Uterus (tissue), 4 donors: ENCODE measurements around the gene ATP11A. TPM values are rescaled to one million over a fixed set of nuclear protein-coding genes. Genes with fewer than 3 reads are reported as not detected.

ENCODE experiments used
- DNase-seq, 2 donors: peaks; one replicate each; pipeline ENCODE4 v3.0.0-alpha.2; 2019 to 2020
- H3K27ac ChIP-seq, 2 donors: fragments of 200-600 bp; sonication (generic); 1 replicate in 1 of 2; 2 replicates in 1 of 2; pipeline ENCODE4 v1.5.1; 2016 to 2018
- H3K27me3 ChIP-seq, 2 donors: fragments of 200-600 bp; sonication (generic); one replicate each; pipeline ENCODE4 v1.5.1; 2018 to 2019; ENCODE audit warnings: control low read depth in 1 of 2
- H3K36me3 ChIP-seq, 2 donors: fragments of 200-600 bp; sonication (generic); one replicate each; pipeline ENCODE4 v1.5.1; 2019; ENCODE audit warnings: control low read depth in 1 of 2
- H3K4me1 ChIP-seq, 2 donors: fragments of 200-600 bp; sonication (generic); one replicate each; pipeline ENCODE4 v1.5.1; 2018 to 2019; ENCODE audit warnings: control low read depth in 1 of 2
- H3K4me3 ChIP-seq, 2 donors: fragments of 200-600 bp; sonication (generic); 1 replicate in 1 of 2; 2 replicates in 1 of 2; pipeline ENCODE4 v1.5.1; 2018 to 2019; ENCODE audit warnings: mild to moderate bottlenecking in 1 of 2
- H3K9me3 ChIP-seq, 2 donors: fragments of 200-600 bp; sonication (generic); one replicate each; pipeline ENCODE4 v1.5.1; 2019; ENCODE audit warnings: control low read depth in 1 of 2
- POLR2A ChIP-seq, 2 donors: fragments of 450-650 bp; IDR thresholded peaks; one replicate each; pipeline ENCODE4 v1.6.1; 2016; ENCODE audit warnings: antibody characterized with exemption in 2 of 2, mild to moderate bottlenecking in 1 of 2, moderate library complexity in 1 of 2
- intact Hi-C: fragments of 100-400 bp; cut with DNase I; formaldehyde crosslinking; loops from one replicate; pipeline ENCODE4 v1.15.1; 2023; ENCODE audit warnings: low total_unique reads
- total RNA-seq, 4 donors: library from RNA; depleted of rRNA in 3 of 4; stranded (reverse); fragments of >200 nt in 3 of 4; gene quantifications; one replicate each; pipeline versions ENCODE4 v1.1.0 to v1.2.4, GENCODE V29; 2014 to 2023
- TF ChIP-seq, protein P1 (sequence below), 4 experiments: fragments of 200-600 bp in 2 of 4; fragments of 450-650 bp in 2 of 4; sonication (generic) in 2 of 4; IDR thresholded peaks; one replicate each; pipeline ENCODE4 v1.5.1; 2016 to 2019; ENCODE audit warnings: antibody characterized with exemption in 4 of 4, mild to moderate bottlenecking in 2 of 4, moderate library complexity in 1 of 4
- donor health status: DM: yes; HTN: yes; CAD: no.

Gene ATP11A
- total RNA-seq, 4 donors from 2014 or later: 12.8 to 149 (median 22.8) TPM

DNA sequence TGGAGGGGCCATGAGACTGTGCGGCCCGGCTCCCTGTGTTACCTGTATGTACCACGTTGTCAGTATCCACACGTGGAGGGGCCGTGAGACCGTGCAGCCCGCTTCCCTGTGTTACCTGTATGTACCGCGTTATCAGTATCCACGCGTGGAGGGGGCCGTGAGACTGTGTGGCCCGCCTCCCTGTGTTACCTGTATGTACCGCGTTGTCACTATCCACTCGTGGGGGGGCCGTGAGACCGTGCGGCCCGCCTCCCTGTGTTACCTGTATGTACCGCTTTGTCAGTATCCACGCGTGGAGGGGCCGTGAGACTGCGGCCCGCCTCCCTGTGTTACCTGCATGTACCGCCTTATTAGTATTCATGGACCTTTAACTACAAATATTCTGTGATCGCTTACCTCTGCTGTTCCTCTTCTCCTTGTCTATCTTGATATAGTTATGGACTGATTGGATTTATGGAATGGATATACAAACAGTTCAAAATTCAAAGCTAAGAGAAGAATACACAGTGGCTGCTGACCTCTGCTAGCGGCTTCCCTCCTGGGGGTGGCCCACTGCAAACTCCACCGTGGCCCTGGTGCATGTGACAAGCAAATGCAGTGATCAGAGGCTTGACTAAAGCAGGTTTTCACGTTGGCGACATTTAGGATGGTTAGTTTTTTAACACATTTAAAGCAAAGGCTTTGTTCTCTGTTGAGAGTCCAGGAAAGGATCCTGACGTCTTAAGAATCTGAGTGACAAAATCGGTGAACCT, 38.7 kb downstream of the ATP11A start:
- no peak for DNase-seq
- H3K36me3 ChIP-seq: no peaks in the 10 kb centered on the region
- no peak overlapping the region for H3K27ac ChIP-seq
- no peaks in the 10 kb centered on the region for H3K9me3 ChIP-seq
- no peaks in the 10 kb centered on the region for H3K27me3 ChIP-seq
- peaks cover 0 to 4% of the 10 kb centered on the region in 2 donors for H3K4me1 ChIP-seq
- no peak for TF ChIP-seq POLR2A (IDR thresholded peaks at IDR 0.05)
- TF ChIP-seq, protein P1, sequence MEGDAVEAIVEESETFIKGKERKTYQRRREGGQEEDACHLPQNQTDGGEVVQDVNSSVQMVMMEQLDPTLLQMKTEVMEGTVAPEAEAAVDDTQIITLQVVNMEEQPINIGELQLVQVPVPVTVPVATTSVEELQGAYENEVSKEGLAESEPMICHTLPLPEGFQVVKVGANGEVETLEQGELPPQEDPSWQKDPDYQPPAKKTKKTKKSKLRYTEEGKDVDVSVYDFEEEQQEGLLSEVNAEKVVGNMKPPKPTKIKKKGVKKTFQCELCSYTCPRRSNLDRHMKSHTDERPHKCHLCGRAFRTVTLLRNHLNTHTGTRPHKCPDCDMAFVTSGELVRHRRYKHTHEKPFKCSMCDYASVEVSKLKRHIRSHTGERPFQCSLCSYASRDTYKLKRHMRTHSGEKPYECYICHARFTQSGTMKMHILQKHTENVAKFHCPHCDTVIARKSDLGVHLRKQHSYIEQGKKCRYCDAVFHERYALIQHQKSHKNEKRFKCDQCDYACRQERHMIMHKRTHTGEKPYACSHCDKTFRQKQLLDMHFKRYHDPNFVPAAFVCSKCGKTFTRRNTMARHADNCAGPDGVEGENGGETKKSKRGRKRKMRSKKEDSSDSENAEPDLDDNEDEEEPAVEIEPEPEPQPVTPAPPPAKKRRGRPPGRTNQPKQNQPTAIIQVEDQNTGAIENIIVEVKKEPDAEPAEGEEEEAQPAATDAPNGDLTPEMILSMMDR (IDR thresholded peaks at IDR 0.05): no peak
- H3K4me3 ChIP-seq: no peak overlapping the region
- intact Hi-C loops: no loop called here

- TF ChIP-seq POLR2A (IDR thresholded peaks at IDR 0.05): no peak
- TF ChIP-seq, protein P1 (IDR thresholded peaks at IDR 0.05): no peak
- Histone ChIP-seq H3K27ac (no peak overlapping the region), H3K4me3 (no peak overlapping the region), H3K9me3 (no peaks in the 10 kb centered on the region), H3K36me3 (no peaks in the 10 kb centered on the region), H3K27me3 (no peaks in the 10 kb centered on the region), H3K4me1 (peaks cover 0 to 4% of the 10 kb centered on the region in 2 donors)
- DNase-seq: no peak
- intact Hi-C loops: no loop called here
Observed at GRCh38 chr13:112729408-112729807, 39.6 kb downstream of the ATP11A start.

DNA sequence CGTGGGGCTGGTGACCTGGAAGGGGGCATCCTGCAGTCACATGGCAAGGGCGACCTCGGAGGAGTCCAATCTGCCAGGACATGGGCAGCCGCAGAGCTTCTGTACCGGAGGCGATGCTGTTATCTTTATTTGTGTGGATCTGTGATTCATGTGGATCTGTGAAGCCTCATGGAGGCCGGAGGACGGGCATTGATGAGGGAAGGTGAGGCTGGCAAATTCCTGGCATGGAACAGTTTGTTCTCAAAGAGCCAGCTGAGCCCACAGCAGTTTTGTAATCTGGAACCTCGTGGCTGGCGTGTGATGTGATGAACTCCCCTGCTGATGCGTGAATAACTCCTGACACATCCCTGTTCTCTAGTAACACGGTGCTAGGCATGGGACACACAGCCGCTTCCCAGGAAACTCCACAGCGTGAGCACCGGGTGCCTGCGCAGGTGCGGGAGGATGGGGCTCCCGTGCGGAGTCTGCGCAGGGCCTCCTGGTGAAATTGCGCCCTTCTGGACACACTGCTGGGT, 40.4 kb downstream of the ATP11A start:
- H3K27ac ChIP-seq: no peak overlapping the region
- peaks cover 0 to 4% of the 10 kb centered on the region in 2 donors for H3K4me1 ChIP-seq
- no peak for TF ChIP-seq POLR2A (IDR thresholded peaks at IDR 0.05)
- TF ChIP-seq, protein P1 (IDR thresholded peaks at IDR 0.05): no peak
- no peak for DNase-seq
- H3K27me3 ChIP-seq: no peaks in the 10 kb centered on the region
- H3K36me3 ChIP-seq: no peaks in the 10 kb centered on the region
- no peaks in the 10 kb centered on the region for H3K9me3 ChIP-seq
- no peak overlapping the region for H3K4me3 ChIP-seq
- intact Hi-C loops: no loop called here

- Histone ChIP-seq H3K4me3 (no peak overlapping the region), H3K4me1 (peaks cover 0 to 4% of the 10 kb centered on the region in 2 donors), H3K27me3 (no peaks in the 10 kb centered on the region), H3K9me3 (no peaks in the 10 kb centered on the region), H3K36me3 (no peaks in the 10 kb centered on the region), H3K27ac (no peak overlapping the region)
- intact Hi-C loops: no loop called here
- DNase-seq: no peak
- no peak for TF ChIP-seq POLR2A (IDR thresholded peaks at IDR 0.05)
Observed at GRCh38 chr13:112731667-112732616, 42.1 kb downstream of the ATP11A start.

DNA sequence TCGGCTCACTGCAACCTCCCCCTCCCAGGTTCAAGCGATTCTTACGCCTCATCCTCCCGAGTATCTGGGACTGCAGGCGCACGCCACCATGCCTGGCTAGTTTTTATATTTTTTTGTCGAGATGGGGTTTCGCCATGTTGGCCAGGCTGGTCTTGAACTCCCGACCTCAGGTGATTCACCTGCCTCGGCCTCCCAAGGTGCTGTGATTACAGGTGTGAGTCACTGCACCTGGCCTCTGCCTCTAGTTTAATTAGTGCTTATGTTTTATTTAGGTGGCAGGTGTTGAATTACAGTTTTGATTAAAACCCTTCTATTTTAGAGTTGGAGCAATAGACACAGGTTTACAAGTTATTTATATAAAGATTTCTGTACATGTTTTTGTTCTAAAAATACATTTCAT, 42.8 kb downstream of the ATP11A start:
- no peak for DNase-seq
- TF ChIP-seq POLR2A (IDR thresholded peaks at IDR 0.05): no peak
- Histone ChIP-seq H3K9me3 (no peaks in the 10 kb centered on the region), H3K4me3 (no peak overlapping the region), H3K27ac (no peak overlapping the region), H3K27me3 (no peaks in the 10 kb centered on the region), H3K36me3 (no peaks in the 10 kb centered on the region), H3K4me1 (peaks cover 0 to 4% of the 10 kb centered on the region in 2 donors)
- intact Hi-C loops: no loop called here
